MG63 (cell line): ENCODE results near the gene INHA. TPM values are rescaled to one million over a fixed set of nuclear protein-coding genes. Genes with fewer than 3 reads are reported as not detected.

Experiments
- DNase-seq: peaks from one replicate; pipeline ENCODE4 v3.0.0-alpha.2; 2020
- H3K27me3 ChIP-seq: fragments of 250-450 bp; sonication (Bioruptor Pico); 2 replicates; pipeline ENCODE4 v1.5.1; 2020; ENCODE audit warnings: mild to moderate bottlenecking, moderate library complexity
- H3K36me3 ChIP-seq: fragments of 250-450 bp; sonication (Bioruptor Pico); 2 replicates; pipeline ENCODE4 v1.5.1; 2020; ENCODE audit warnings: mild to moderate bottlenecking, moderate library complexity
- H3K4me3 ChIP-seq: fragments of 250-450 bp; sonication (Bioruptor Pico); 2 replicates; pipeline ENCODE4 v1.5.1; 2020; ENCODE audit warnings: mild to moderate bottlenecking, moderate library complexity
- H3K9me3 ChIP-seq: fragments of 250-450 bp; sonication (Bioruptor Pico); 2 replicates; pipeline ENCODE4 v1.5.1; 2020; ENCODE audit warnings: mild to moderate bottlenecking, moderate library complexity
- total RNA-seq: library from RNA; depleted of rRNA; stranded (reverse); fragments of >200 nt; shearing (Covaris generic); gene quantifications from 2 replicates; pipeline ENCODE4 v1.2.3, GENCODE V29; 2014; ENCODE audit warnings: low replicate concordance

INHA gene
- total RNA-seq, 1 experiment from 2014 or later: not detected

GRCh38 chr2:219578811-219579613, 6.9 kb downstream of the INHA start:
- Histone ChIP-seq H3K4me3 (no peak overlapping the region), H3K27me3 (no peaks in the 10 kb centered on the region), H3K9me3 (no peaks in the 10 kb centered on the region), H3K36me3 (no peaks in the 10 kb centered on the region)
- no peak for DNase-seq

- H3K27me3 ChIP-seq: no peaks in the 10 kb centered on the region
- H3K4me3 ChIP-seq: no peak overlapping the region
- no peaks in the 10 kb centered on the region for H3K36me3 ChIP-seq
- DNase-seq: no peak
- H3K9me3 ChIP-seq: no peaks in the 10 kb centered on the region
Observed at GRCh38 chr2:219581346-219581745, 9.2 kb downstream of the INHA start.

- no peaks in the 10 kb centered on the region for H3K9me3 ChIP-seq
- H3K27me3 ChIP-seq: no peaks in the 10 kb centered on the region
- H3K36me3 ChIP-seq: no peaks in the 10 kb centered on the region
- DNase-seq: no peak
- no peak overlapping the region for H3K4me3 ChIP-seq
Observed at GRCh38 chr2:219591091-219591490, 19.0 kb downstream of the INHA start.

GRCh38 chr2:219592736-219593135, 20.6 kb downstream of the INHA start:
- H3K27me3 ChIP-seq: no peaks in the 10 kb centered on the region
- DNase-seq: no peak
- H3K9me3 ChIP-seq: no peaks in the 10 kb centered on the region
- H3K36me3 ChIP-seq: no peaks in the 10 kb centered on the region
- no peak overlapping the region for H3K4me3 ChIP-seq

GRCh38 chr2:219593154-219593553, 21.0 kb downstream of the INHA start:
- H3K27me3 ChIP-seq: no peaks in the 10 kb centered on the region
- H3K36me3 ChIP-seq: no peaks in the 10 kb centered on the region
- DNase-seq: no peak
- no peak overlapping the region for H3K4me3 ChIP-seq
- H3K9me3 ChIP-seq: no peaks in the 10 kb centered on the region

GRCh38 chr2:219595256-219595655, 23.1 kb downstream of the INHA start:
- Histone ChIP-seq H3K36me3 (no peaks in the 10 kb centered on the region), H3K9me3 (no peaks in the 10 kb centered on the region)
- DNase-seq: no peak

GRCh38 chr2:219596954-219597551, 24.9 kb downstream of the INHA start:
- peaks cover 4% of the 10 kb centered on the region; the same call in 1 of the 2 replicates for H3K36me3 ChIP-seq
- no peaks in the 10 kb centered on the region for H3K9me3 ChIP-seq
- peak overlapping the region; percentile 77 for H3K4me3 ChIP-seq
- H3K27me3 ChIP-seq: no peaks in the 10 kb centered on the region
- DNase-seq: no peak

More at GRCh38 chr2:219595256-219595655, 23.1 kb downstream of the INHA start:
- Histone ChIP-seq H3K4me3 (no peak overlapping the region), H3K27me3 (no peaks in the 10 kb centered on the region)

- peak within 1 kb of the TSS; percentile 77 for H3K4me3 ChIP-seq
- H3K9me3 ChIP-seq: no peaks in the 10 kb centered on the region
- DNase-seq: peak; percentile 98
- no peaks in the 10 kb centered on the region for H3K27me3 ChIP-seq
- H3K36me3 ChIP-seq: peaks cover 9% of the 10 kb centered on the region; the same call in 1 of the 2 replicates
Observed at GRCh38 chr2:219597552-219598307, 25.6 kb downstream of the INHA start, which contains the start of gene STK11IP. STK11IP (plus strand) TSS chr2:219597857; CDS start chr2:219598120, 263 bp downstream.

GRCh38 chr2:219598308-219599078, 26.4 kb downstream of the INHA start:
- peaks cover 9% of the 10 kb centered on the region; the same call in 1 of the 2 replicates for H3K36me3 ChIP-seq
- DNase-seq: peak; percentile 22
- H3K9me3 ChIP-seq: no peaks in the 10 kb centered on the region
- H3K4me3 ChIP-seq: peak overlapping the region; percentile 77
- H3K27me3 ChIP-seq: no peaks in the 10 kb centered on the region

- no peak overlapping the region for H3K4me3 ChIP-seq
Observed at GRCh38 chr2:219603771-219604170, 31.7 kb downstream of the INHA start.

GRCh38 chr2:219605607-219605954, 33.5 kb downstream of the INHA start:
- Histone ChIP-seq H3K4me3 (no peak overlapping the region), H3K27me3 (no peaks in the 10 kb centered on the region), H3K9me3 (no peaks in the 10 kb centered on the region), H3K36me3 (peaks cover 9% of the 10 kb centered on the region)
- no peak for DNase-seq

More at GRCh38 chr2:219603771-219604170, 31.7 kb downstream of the INHA start:
- DNase-seq: no peak
- Histone ChIP-seq H3K9me3 (no peaks in the 10 kb centered on the region), H3K27me3 (no peaks in the 10 kb centered on the region), H3K36me3 (peaks cover 9% of the 10 kb centered on the region; the same call in 1 of the 2 replicates)

- no peak overlapping the region for H3K4me3 ChIP-seq
- DNase-seq: no peak
- H3K27me3 ChIP-seq: no peaks in the 10 kb centered on the region
- no peaks in the 10 kb centered on the region; the same call in none of the 2 replicates for H3K36me3 ChIP-seq
- no peaks in the 10 kb centered on the region for H3K9me3 ChIP-seq
Observed at GRCh38 chr2:219607931-219608330, 35.8 kb downstream of the INHA start.

- no peak for DNase-seq
- H3K4me3 ChIP-seq: no peak overlapping the region
- H3K27me3 ChIP-seq: no peaks in the 10 kb centered on the region
- no peaks in the 10 kb centered on the region; the same call in none of the 2 replicates for H3K36me3 ChIP-seq
- no peaks in the 10 kb centered on the region for H3K9me3 ChIP-seq
Observed at GRCh38 chr2:219608399-219608964, 36.4 kb downstream of the INHA start.

GRCh38 chr2:219609149-219609750, 37.1 kb downstream of the INHA start:
- DNase-seq: no peak
- no peaks in the 10 kb centered on the region for H3K9me3 ChIP-seq
- H3K4me3 ChIP-seq: no peak overlapping the region
- H3K27me3 ChIP-seq: no peaks in the 10 kb centered on the region
- H3K36me3 ChIP-seq: no peaks in the 10 kb centered on the region; the same call in none of the 2 replicates

GRCh38 chr2:219611306-219611705, 39.2 kb downstream of the INHA start:
- Histone ChIP-seq H3K9me3 (no peaks in the 10 kb centered on the region), H3K27me3 (no peaks in the 10 kb centered on the region), H3K36me3 (no peaks in the 10 kb centered on the region; the same call in none of the 2 replicates), H3K4me3 (no peak overlapping the region)
- DNase-seq: no peak
